Measurements from ENCODE around the gene ATP5PB.
A peak's percentile ranks its signal among the peaks of the same experiment; 100 is the strongest.

ATP5PB gene

DNA sequence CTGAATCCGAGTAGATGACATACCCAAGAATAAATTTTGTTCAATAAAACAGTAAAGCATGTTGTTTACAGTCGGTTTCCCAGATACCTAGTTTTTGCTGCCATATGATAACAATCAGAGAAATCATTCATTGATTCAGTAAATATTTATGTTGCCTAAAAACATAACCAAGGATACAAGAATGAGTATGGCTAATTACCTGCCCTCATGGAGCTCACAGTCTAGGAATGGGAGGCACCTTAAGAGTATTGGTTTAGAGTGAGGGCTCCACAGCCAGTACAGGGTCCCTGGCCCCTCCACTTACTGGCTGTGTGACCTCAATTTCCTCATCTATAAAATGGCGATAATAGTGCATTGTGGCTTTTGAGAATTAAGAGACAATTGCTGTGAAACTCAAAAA lies 921 bp downstream of the ATP5PB start:
- peaks cover 30% of the 10 kb centered on the region for H3K4me1 ChIP-seq (ENCODE audit: control insufficient read depth, insufficient read depth, low read length)

DNA sequence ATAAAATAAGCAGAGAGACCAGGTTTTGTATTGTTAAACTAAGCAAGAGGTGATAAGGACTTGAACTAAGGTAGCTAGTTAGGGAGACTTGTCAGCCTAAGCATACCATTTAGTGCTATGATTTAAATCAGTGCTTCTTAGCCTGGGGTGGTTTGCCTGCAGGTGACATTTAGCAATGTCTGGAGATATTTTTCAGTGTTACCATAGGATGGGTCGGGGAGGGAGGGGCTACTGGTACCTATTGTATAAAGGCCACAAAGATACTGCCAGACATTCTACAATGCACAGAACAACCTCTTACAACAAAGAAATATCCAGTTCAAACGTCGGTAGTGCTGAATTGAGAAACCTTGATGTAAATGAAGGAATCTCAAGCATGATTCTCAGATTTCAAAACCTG lies 3.3 kb downstream of the ATP5PB start:
- H3K4me1 ChIP-seq (ENCODE audit: control insufficient read depth, insufficient read depth, low read length): peaks cover 14% of the 10 kb centered on the region
- no peaks in the 10 kb centered on the region for H3K9me3 ChIP-seq (ENCODE audit: control insufficient read depth, low read length)
- H3K27me3 ChIP-seq (ENCODE audit: control insufficient read depth, insufficient read depth, low read length): no peaks in the 10 kb centered on the region
- H3K36me3 ChIP-seq (ENCODE audit: control insufficient read depth, insufficient read depth, low read length): no peaks in the 10 kb centered on the region
- H3K9ac ChIP-seq (ENCODE audit: low read length): no peak overlapping the region
- no peak overlapping the region for H3K4me3 ChIP-seq (ENCODE audit: low read length)

More for the DNA sequence above, 921 bp downstream of the ATP5PB start:
- no peaks in the 10 kb centered on the region for H3K27me3 ChIP-seq (ENCODE audit: control insufficient read depth, insufficient read depth, low read length)
- H3K9me3 ChIP-seq (ENCODE audit: control insufficient read depth, low read length): no peaks in the 10 kb centered on the region
- H3K4me3 ChIP-seq (ENCODE audit: low read length): peak overlapping the region; percentile 99
- no peaks in the 10 kb centered on the region for H3K36me3 ChIP-seq (ENCODE audit: control insufficient read depth, insufficient read depth, low read length)
- peak overlapping the region; percentile 96 for H3K9ac ChIP-seq (ENCODE audit: low read length)

DNA sequence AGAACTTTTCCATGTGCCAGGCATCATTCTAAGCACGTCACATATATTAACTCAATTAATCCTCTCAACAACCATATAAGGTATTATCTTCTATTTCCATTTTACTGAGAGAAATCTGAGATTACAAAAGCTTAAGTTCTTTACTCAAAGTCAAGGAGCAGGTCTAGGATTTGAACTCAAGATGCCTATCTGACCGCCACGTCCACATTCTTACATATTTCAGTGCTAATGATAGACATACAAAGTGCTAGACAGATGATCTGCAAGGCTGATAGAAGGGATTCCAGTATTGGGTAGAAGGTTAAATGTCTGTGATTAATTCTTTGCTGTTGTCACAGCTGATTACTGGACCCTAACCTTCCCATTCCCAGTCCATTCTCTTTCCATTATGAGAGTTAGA lies 4.4 kb downstream of the ATP5PB start:
- peaks cover 10% of the 10 kb centered on the region for H3K4me1 ChIP-seq (ENCODE audit: control insufficient read depth, insufficient read depth, low read length)
- H3K4me3 ChIP-seq (ENCODE audit: low read length): no peak overlapping the region
- H3K27me3 ChIP-seq (ENCODE audit: control insufficient read depth, insufficient read depth, low read length): no peaks in the 10 kb centered on the region
- H3K9ac ChIP-seq (ENCODE audit: low read length): no peak overlapping the region
- no peaks in the 10 kb centered on the region for H3K9me3 ChIP-seq (ENCODE audit: control insufficient read depth, low read length)
- no peaks in the 10 kb centered on the region for H3K36me3 ChIP-seq (ENCODE audit: control insufficient read depth, insufficient read depth, low read length)

DNA sequence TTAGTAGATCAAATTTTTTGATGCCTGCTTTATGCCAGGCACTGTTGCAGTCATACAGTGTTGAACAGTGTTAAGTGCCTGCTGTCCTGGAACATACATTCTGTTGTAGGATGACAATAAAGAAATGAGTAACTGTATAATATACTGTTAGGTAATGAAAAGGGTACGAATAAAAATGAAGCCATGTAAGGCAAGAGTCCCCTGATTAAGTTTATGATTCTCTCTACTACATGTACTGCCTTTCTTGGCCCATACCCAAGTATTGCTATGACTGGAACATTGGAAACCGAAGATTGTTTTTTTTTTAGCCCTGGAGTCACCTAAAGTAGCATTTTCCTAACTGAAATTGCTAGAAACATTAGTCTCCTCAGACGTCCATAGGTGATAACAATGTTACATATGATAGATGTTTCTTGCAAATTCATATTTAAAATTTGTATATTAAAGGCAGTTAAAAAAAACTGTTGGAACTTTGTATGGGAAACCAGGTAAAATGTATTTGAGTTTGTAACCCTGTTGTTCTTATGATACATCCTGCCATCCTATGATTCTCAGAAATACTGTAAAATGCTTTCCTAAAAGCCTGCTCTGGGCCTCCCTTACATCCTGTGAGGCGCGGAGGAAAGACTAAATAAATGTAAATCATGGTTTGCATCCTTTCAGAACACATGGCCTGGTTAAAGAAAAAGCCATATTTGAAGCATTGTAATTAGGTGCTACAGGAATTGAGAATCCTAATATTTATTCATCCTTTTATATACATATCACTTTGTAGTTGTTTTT lies 5.8 kb downstream of the ATP5PB start:
- H3K4me3 ChIP-seq (ENCODE audit: low read length): no peak overlapping the region
- no peak overlapping the region for H3K9ac ChIP-seq (ENCODE audit: low read length)
- H3K4me1 ChIP-seq (ENCODE audit: control insufficient read depth, insufficient read depth, low read length): peaks cover 8% of the 10 kb centered on the region
- no peaks in the 10 kb centered on the region for H3K36me3 ChIP-seq (ENCODE audit: control insufficient read depth, insufficient read depth, low read length)
- no peaks in the 10 kb centered on the region for H3K9me3 ChIP-seq (ENCODE audit: control insufficient read depth, low read length)
- no peaks in the 10 kb centered on the region for H3K27me3 ChIP-seq (ENCODE audit: control insufficient read depth, insufficient read depth, low read length)

DNA sequence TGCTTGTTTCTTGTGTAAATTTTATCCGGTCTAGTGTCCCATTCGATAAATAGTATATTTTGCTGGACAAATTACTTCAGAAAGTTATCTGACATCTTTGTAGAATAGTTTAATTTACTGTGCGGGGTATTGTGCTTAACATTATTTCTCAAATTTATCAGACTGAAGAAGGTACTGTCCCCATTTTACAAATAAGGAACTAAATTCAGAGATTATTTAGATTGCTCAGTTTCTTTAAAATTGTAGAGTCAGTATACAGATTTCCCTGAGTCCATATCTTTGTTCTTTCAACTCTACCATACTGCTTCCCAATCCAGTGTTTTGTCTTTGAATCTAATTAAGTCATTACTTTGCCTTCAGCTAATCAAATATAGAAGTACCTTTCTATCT lies 6.4 kb downstream of the ATP5PB start:
- H3K27me3 ChIP-seq (ENCODE audit: control insufficient read depth, insufficient read depth, low read length): no peaks in the 10 kb centered on the region
- H3K9ac ChIP-seq (ENCODE audit: low read length): no peak overlapping the region
- no peaks in the 10 kb centered on the region for H3K9me3 ChIP-seq (ENCODE audit: control insufficient read depth, low read length)
- H3K36me3 ChIP-seq (ENCODE audit: control insufficient read depth, insufficient read depth, low read length): no peaks in the 10 kb centered on the region
- no peak overlapping the region for H3K4me3 ChIP-seq (ENCODE audit: low read length)
- peaks cover 2% of the 10 kb centered on the region for H3K4me1 ChIP-seq (ENCODE audit: control insufficient read depth, insufficient read depth, low read length)

DNA sequence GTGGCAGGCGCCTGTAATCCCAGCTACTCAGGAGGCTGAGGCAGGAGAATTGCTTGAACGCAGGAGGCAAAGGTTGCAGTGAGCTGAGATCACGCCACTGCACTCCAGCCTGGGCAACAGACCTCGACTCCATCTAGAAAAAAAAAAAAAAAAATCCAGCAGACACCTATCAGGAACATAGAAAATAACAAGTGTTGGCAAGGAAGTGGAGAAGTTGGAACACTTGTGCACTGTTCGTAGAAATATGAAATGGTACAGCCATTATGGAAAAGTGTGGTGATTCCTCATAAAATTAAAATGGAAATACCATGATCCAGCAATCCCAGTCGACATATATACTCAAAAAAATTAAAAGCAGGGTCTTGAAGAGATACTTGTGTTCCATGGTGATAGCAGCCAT lies 12.5 kb downstream of the ATP5PB start:
- H3K36me3 ChIP-seq (ENCODE audit: control insufficient read depth, insufficient read depth, low read length): no peaks in the 10 kb centered on the region
- no peak overlapping the region for H3K4me3 ChIP-seq (ENCODE audit: low read length)
- no peaks in the 10 kb centered on the region for H3K4me1 ChIP-seq (ENCODE audit: control insufficient read depth, insufficient read depth, low read length)

DNA sequence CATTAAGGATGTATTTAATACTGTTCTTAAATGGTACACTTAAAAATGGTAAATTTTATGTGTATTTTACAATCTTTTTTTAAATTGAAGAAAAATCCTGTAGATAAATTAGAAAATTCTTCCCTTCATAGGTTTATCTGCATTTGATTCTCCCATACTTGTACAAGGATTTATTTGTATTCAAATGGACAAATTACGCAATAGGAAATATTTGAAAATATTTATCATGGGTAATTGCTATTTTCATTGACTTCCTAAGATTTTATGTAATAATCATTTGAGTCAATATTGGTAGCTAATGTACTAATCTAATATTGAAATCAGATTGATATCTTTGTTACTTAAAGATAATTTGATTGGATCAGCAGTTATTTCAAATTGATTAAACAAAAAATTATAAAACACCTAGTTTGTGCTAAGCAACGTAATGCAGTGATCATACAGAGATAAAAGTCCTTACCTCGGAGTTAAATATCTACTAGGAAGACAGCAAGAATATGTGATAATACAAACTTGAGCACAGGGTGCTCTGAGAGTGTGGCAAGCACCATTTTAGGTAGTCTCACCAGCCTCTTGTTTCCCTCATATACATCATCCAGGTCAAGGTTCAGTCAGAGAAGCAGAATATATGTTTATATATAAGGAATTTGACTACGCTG lies 13.2 kb downstream of the ATP5PB start:
- H3K4me3 ChIP-seq (ENCODE audit: low read length): no peak overlapping the region
- no peaks in the 10 kb centered on the region for H3K27me3 ChIP-seq (ENCODE audit: control insufficient read depth, insufficient read depth, low read length)
- no peaks in the 10 kb centered on the region for H3K9me3 ChIP-seq (ENCODE audit: control insufficient read depth, low read length)
- no peaks in the 10 kb centered on the region for H3K36me3 ChIP-seq (ENCODE audit: control insufficient read depth, insufficient read depth, low read length)
- H3K4me1 ChIP-seq (ENCODE audit: control insufficient read depth, insufficient read depth, low read length): no peaks in the 10 kb centered on the region
- H3K9ac ChIP-seq (ENCODE audit: low read length): no peak overlapping the region

More for the DNA sequence above, 12.5 kb downstream of the ATP5PB start:
- Histone ChIP-seq H3K9me3 (ENCODE audit: control insufficient read depth, low read length) (no peaks in the 10 kb centered on the region), H3K9ac (ENCODE audit: low read length) (no peak overlapping the region), H3K27me3 (ENCODE audit: control insufficient read depth, insufficient read depth, low read length) (no peaks in the 10 kb centered on the region)

DNA sequence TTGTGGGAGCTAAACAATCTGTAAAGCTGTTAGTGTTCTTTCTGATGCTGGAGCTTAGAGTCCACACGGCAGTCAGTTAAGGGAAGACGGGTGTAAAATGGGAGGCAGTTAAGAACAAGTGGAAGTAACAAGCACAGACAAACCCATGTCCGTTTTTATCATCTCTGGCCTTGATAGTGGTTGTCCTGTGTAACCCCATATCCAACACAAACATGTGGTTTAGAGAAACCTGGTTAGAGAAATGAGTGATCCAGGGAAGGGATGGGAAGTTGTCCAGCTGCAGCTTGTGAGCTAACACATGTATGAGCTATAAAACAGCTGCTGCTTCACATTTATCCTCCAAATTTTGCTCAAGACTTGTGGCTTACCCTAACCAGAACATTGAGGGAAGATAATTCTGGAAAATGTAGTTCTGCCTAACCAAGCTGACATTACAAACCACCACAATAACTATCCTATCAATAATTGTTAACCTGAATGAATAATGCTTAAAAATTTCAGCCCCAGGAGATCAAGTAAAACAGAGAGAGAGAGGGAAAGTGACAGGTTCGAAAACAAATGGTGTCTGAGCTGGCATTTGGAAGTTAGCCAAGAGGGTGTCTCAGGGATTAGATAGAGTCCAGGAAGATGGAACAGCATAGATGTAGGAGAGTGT lies 13.9 kb downstream of the ATP5PB start:
- no peaks in the 10 kb centered on the region for H3K27me3 ChIP-seq (ENCODE audit: control insufficient read depth, insufficient read depth, low read length)
- no peak overlapping the region for H3K4me3 ChIP-seq (ENCODE audit: low read length)
- no peaks in the 10 kb centered on the region for H3K9me3 ChIP-seq (ENCODE audit: control insufficient read depth, low read length)
- H3K9ac ChIP-seq (ENCODE audit: low read length): no peak overlapping the region
- H3K36me3 ChIP-seq (ENCODE audit: control insufficient read depth, insufficient read depth, low read length): no peaks in the 10 kb centered on the region
- no peaks in the 10 kb centered on the region for H3K4me1 ChIP-seq (ENCODE audit: control insufficient read depth, insufficient read depth, low read length)

DNA sequence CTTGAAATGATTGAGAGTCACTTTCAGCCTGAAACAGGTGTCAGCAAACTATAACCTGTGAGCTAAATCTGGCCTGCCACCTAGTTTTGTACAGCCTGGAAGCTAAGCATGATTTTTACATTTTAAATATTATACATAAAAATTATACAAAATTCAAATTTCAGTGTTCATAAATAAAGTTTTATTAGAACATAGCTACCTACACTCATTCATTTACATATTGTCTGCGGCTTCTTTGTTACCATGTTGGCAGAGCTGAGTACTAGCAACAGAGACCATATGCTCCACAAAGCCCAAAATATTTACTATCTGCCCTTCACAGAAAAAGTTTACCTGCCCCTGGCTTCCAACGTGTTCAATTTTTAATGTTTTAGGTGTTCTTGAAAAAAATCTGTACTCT lies 16.5 kb downstream of the ATP5PB start:
- no peaks in the 10 kb centered on the region for H3K9me3 ChIP-seq (ENCODE audit: control insufficient read depth, low read length)
- H3K36me3 ChIP-seq (ENCODE audit: control insufficient read depth, insufficient read depth, low read length): no peaks in the 10 kb centered on the region
- H3K9ac ChIP-seq (ENCODE audit: low read length): no peak overlapping the region
- H3K4me3 ChIP-seq (ENCODE audit: low read length): no peak overlapping the region
- no peaks in the 10 kb centered on the region for H3K4me1 ChIP-seq (ENCODE audit: control insufficient read depth, insufficient read depth, low read length)
- H3K27me3 ChIP-seq (ENCODE audit: control insufficient read depth, insufficient read depth, low read length): no peaks in the 10 kb centered on the region

DNA sequence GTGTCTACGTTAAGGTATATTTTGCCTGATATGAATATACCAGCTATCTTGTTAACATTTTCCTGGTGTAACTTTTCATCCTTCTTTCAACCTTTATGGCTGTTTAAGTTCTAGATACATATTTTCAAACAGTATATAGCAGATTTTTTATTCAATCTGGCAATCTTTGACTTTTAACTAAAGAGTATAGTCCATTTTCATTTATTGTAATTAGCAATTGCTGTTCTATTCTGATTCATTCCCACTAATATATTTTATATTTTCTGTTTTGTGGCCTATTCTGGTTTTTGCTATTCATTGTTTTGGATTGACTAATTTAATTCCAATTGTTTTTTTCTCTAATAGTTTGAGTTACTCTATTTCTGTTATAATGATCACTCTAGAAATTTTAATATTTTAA lies 17.2 kb downstream of the ATP5PB start:
- H3K4me3 ChIP-seq (ENCODE audit: low read length): no peak overlapping the region
- no peak overlapping the region for H3K9ac ChIP-seq (ENCODE audit: low read length)
- no peaks in the 10 kb centered on the region for H3K36me3 ChIP-seq (ENCODE audit: control insufficient read depth, insufficient read depth, low read length)
- H3K27me3 ChIP-seq (ENCODE audit: control insufficient read depth, insufficient read depth, low read length): no peaks in the 10 kb centered on the region
- no peaks in the 10 kb centered on the region for H3K9me3 ChIP-seq (ENCODE audit: control insufficient read depth, low read length)
- H3K4me1 ChIP-seq (ENCODE audit: control insufficient read depth, insufficient read depth, low read length): no peaks in the 10 kb centered on the region

DNA sequence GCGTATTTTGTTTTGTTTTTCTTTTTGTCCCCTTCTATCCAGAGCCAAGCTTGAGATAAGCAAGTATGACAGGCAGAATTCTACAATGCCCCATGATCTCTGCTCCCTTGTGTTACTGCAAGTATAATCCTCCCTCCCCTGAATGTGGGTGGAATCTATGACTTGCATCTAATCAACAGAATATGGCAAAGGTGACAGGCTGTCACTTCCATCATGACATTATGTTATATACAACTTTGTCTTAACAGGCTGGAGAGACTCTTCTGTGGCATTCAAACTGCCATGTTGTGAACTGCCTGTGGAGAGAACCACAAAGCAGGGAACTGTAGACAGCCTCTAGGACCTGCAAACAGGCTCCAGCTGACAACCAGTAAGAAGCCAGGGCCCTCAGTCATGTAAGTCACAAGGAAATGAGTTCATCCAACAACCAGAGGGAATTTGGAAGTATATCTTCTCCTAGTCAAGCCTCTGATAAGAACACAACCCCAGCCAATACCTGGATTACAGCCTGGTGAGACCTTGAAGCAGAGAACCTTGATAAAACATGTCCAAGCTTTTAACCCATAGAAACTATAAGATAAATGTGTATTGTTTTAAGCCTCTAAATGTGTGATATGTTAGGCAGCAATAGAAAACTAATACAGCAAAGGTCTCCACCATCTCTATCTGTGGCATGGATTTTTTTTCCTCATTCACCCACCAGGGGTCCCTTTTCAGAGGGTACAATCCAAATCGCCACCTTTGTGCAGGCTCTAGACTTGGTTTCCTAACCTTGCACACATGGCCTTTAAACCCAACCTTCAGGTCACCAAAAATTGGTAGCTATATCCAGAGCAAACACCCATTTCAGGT lies 18.8 kb downstream of the ATP5PB start:
- Histone ChIP-seq H3K9me3 (ENCODE audit: control insufficient read depth, low read length) (no peaks in the 10 kb centered on the region), H3K4me1 (ENCODE audit: control insufficient read depth, insufficient read depth, low read length) (no peaks in the 10 kb centered on the region), H3K9ac (ENCODE audit: low read length) (no peak overlapping the region), H3K27me3 (ENCODE audit: control insufficient read depth, insufficient read depth, low read length) (no peaks in the 10 kb centered on the region), H3K36me3 (ENCODE audit: control insufficient read depth, insufficient read depth, low read length) (no peaks in the 10 kb centered on the region), H3K4me3 (ENCODE audit: low read length) (no peak overlapping the region)
